HG02943 (cell line): ENCODE results near the gene SLC35A2.
"Not testable (repeated sequence)": the region's sequence is repeated elsewhere in the genome, so short reads cannot be mapped to it uniquely, and the experiment has no call there.

Source experiments
- ATAC-seq: cut with Tn5 transposase; IDR thresholded peaks from one replicate; pipeline ENCODE4 v1.9.1; 2021; ENCODE audit warnings: mild to moderate bottlenecking, low read depth, moderate library complexity; ENCODE audit not compliant: unreplicated experiment

Gene SLC35A2

GRCh38 chrX:48903290-48903689 is 8.2 kb downstream of the SLC35A2 start:
- ATAC-seq: no peak

- no peak for ATAC-seq
These were observed 8.7 kb downstream of the SLC35A2 start for GRCh38 chrX:48902776-48903175.

GRCh38 chrX:48902135-48902534 is 9.3 kb downstream of the SLC35A2 start:
- no peak for ATAC-seq

GRCh38 chrX:48901069-48901468 is 10.4 kb downstream of the SLC35A2 start:
- no peak for ATAC-seq

GRCh38 chrX:48899078-48899410 is 12.4 kb downstream of the SLC35A2 start:
- no peak for ATAC-seq

- peak; percentile 77 for ATAC-seq
These were observed 13.7 kb downstream of the SLC35A2 start, which contains the start of the genes PQBP1 and TIMM17B for GRCh38 chrX:48897625-48898306. PQBP1 (plus strand) TSS chrX:48897930; CDS start chrX:48898510, 580 bp downstream. TIMM17B (minus strand) TSS chrX:48897768; CDS start chrX:48897749, 19 bp downstream.

GRCh38 chrX:48897157-48897624 is 14.3 kb downstream of the SLC35A2 start:
- peak; percentile 13 for ATAC-seq

- ATAC-seq: no peak
These were observed 14.8 kb downstream of the SLC35A2 start for GRCh38 chrX:48896611-48897011.

GRCh38 chrX:48894891-48895290 is 16.6 kb downstream of the SLC35A2 start:
- ATAC-seq: no peak

GRCh38 chrX:48893556-48894348 is 17.7 kb downstream of the SLC35A2 start:
- no peak for ATAC-seq

- ATAC-seq: no peak
These were observed 18.6 kb downstream of the SLC35A2 start for GRCh38 chrX:48892896-48893295.

- peak; percentile 66 for ATAC-seq
These were observed 19.8 kb downstream of the SLC35A2 start for GRCh38 chrX:48891402-48892288.

- peak; percentile 43 for ATAC-seq
These were observed 20.5 kb downstream of the SLC35A2 start for GRCh38 chrX:48890934-48891401.

- ATAC-seq: no peak
These were observed 21.0 kb downstream of the SLC35A2 start for GRCh38 chrX:48890296-48890925.

- ATAC-seq: not testable (repeated sequence)
These were observed 24.9 kb downstream of the SLC35A2 start for GRCh38 chrX:48886586-48886985.

GRCh38 chrX:48883729-48884128 is 27.7 kb downstream of the SLC35A2 start:
- no peak for ATAC-seq

- not testable (repeated sequence) for ATAC-seq
These were observed 34.5 kb downstream of the SLC35A2 start for GRCh38 chrX:48876944-48877343.

GRCh38 chrX:48872017-48872416 is 39.4 kb downstream of the SLC35A2 start:
- ATAC-seq: not testable (repeated sequence)

- ATAC-seq: no peak
These were observed 47.2 kb downstream of the SLC35A2 start for GRCh38 chrX:48864210-48864609.

GRCh38 chrX:48854898-48855297 is 56.5 kb downstream of the SLC35A2 start:
- ATAC-seq: no peak
